CD4-positive, alpha-beta T cell treated with Interleukin-6 for 4 hours (primary cell): ENCODE results near the gene LLGL2.
"Not testable (repeated sequence)": the region's sequence is repeated elsewhere in the genome, so short reads cannot be mapped to it uniquely, and the experiment has no call there.

Source experiments
- DNase-seq: peaks from one replicate; pipeline ENCODE4 v3.0.0-alpha.2; 2020; ENCODE audit warnings: mixed read lengths

Gene LLGL2

GRCh38 chr17:75507733-75508719 is 17.5 kb upstream of the LLGL2 start:
- no peak for DNase-seq

DNA sequence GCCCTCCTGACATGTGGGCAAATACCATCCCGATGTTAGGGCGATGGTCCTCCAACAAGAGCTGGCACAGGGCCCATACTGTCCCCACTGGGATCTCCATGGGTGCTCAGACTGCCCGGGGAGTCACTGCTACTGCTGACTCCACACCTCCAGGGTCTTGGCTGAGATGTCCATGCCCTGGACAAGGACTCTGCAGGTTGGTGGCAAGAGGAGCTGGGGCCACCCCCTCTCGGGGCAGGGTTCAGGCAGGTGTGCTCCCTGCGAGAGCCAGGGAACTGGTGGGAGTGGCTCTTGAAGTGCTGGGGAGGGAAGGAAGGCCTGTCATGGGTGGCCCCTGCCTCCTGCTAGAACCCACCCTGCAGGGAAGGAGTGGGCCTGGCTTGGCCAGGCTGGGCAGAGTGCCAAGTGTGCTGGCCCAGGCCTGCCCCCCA is 16.6 kb upstream of the LLGL2 start:
- DNase-seq = no peak

- no peak for DNase-seq
Measured at GRCh38 chr17:75509528-75510258, 15.8 kb upstream of the LLGL2 start.

GRCh38 chr17:75511270-75511609 is 14.3 kb upstream of the LLGL2 start:
- no peak for DNase-seq

GRCh38 chr17:75511610-75512575 is 13.6 kb upstream of the LLGL2 start:
- no peak for DNase-seq

GRCh38 chr17:75512926-75513640 is 12.4 kb upstream of the LLGL2 start:
- no peak for DNase-seq

DNA sequence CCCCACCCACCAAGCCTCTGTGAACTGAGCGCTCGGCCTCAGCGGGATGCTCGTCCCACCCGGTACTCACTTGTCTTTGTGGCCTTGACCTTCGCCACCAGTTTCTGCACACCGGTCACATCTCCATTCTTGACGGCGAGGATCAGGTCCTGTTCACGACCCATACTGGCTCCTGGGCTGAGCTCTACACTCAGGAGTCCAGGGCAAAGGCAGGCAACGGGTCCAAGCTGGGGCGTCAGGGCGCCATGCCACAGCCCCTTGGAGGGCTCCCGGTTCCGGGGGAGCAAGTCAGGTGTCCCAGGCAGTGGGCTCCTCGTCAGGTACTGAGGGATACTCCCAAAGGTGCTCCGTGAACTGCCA is 11.9 kb upstream of the LLGL2 start:
- DNase-seq = no peak

DNA sequence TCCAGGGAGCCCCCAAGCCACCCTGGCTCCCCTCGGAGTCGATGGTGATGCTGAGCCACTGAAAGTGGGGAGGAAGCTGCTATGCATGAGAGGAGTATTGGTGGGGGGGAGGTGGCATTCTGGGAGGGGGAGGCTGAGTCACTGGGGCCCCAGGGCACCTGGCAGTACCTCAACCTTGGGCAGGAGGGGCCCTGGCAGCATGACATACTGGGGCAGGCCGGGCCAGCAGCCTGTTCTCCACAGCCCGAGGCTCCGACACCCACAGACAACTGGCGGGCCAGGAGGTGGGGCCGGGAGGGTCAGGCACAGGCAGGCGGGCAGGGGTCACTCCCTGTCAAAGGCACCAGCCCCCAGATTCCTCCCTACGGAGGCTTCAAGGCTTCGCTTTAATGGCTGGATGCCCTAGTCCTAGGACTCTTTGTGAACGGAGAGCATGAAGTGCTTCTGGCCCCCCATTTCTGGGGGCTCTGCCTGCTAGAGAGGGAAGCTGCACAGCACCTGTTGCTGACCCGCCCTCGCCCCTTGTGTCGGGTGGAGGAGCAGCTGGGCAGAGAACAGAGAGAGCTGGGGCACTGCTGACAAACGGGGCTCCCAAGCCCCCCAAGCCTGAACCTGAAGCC is 11.1 kb upstream of the LLGL2 start:
- no peak for DNase-seq

DNA sequence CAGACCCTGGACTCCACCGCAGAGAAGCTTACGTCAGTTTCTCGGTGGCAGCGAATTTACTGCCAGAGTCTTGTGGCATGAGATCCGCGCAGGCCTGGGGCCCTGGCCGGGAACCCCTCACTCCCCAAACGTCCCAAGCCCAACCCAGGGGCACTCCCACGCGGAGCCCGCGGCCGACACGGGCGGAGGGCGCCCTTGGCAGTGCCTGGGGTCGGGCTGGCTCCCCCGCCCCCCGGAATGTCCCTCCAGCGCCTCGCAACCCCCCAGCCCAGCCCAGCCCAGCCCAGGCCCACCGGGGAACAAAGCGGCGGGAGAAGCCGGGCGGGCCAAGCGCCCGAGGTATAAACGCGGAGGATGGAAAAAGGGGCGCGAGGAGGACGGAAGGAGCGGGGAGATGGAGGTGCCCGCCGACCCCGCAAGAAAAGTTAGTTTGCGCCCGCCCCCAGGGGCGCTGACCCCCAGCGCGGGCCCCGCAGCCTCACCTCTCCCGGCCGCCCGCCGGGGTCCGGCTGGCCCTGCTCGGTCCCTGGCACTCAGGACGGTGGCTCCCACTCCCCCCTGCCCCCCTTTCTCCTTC is 10.5 kb upstream of the LLGL2 start:
- no peak for DNase-seq

GRCh38 chr17:75515496-75516254 is 9.8 kb upstream of the LLGL2 start, which contains the start of gene CASKIN2:
Gene CASKIN2, minus strand, starts transcription at chr17:75515537. Its CDS starts 1,733 bp downstream, at chr17:75513804.
- peak; percentile 82 for DNase-seq

GRCh38 chr17:75516255-75516618 is 9.3 kb upstream of the LLGL2 start, which contains the start of gene TSEN54:
Gene TSEN54, plus strand, starts transcription at chr17:75516528. Its CDS starts 33 bp downstream, at chr17:75516561.
- peak; percentile 98 for DNase-seq

- DNase-seq = peak; percentile 43
Measured at GRCh38 chr17:75516619-75517296, 8.7 kb upstream of the LLGL2 start.

DNA sequence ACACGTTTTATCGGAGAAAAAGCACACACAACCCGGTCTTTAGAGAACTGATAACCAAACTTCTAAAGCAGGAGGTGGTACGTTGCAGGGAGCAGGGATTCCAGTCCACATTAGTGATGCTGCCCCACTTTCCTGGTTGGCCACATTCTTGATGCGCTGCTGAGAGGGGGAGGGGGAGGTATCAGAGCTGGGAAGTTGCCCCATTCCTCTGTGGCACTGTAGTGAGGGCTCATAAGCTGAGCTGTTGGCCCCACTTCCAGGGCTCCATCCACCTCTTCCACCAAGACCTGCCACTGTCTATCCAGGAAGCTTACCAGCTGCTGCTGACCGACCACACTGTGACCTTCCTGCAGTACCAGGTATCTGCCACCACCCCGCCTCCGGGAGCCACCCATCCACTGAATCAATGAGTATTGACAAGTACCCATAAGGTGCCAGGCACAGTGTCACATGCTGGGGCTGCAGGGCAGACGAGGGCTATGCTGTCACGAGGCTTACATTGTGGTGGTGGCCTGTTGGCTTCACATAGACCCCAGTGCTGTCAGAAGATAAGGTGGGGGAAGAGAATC is 8.1 kb upstream of the LLGL2 start:
- peak; percentile 40 for DNase-seq

- peak; percentile 47 for DNase-seq
Measured at GRCh38 chr17:75518201-75518600, 7.3 kb upstream of the LLGL2 start.

- no peak for DNase-seq
Measured at GRCh38 chr17:75518983-75519537, 6.4 kb upstream of the LLGL2 start.

DNA sequence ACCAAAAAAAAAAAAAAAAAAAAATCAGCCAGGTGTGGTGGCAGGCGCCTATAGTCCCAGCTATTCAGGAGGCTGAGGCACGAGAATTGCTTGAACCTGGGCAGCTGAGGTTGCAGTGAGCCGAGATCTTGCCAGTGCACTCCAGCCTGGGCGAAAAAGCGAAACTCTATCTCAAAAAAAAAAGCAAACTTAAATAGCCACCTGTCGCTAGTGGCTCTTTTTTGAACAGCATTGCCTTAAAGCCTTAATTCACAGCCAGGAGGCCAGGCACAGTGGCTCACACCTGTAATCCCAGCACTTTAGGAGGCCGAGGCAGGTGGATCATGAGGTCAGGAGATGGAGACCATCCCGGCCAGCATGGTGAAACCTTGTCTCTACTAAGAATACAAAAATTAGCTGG is 5.1 kb upstream of the LLGL2 start:
- DNase-seq = not testable (repeated sequence)

DNA sequence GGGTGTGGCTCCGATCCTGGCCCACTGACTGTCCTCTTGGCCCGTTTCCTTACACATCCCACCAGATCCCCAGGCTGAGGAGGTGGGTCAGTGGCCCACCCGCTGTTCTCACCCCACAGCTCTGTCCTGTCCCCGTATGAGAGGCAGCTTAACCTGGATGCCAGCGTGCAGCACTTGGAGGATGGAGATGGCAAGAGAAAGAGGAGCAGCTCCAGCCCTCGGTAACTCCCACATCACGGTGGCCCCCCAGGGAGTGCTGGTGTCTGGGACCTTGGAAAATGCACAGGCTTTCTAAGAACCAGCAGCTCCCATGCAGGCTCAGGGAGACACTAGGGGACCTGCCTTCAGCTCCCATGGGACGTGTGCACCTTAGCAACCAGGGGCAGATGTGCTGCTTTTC is 4.2 kb upstream of the LLGL2 start:
- DNase-seq = no peak

GRCh38 chr17:75521951-75522727 is 3.4 kb upstream of the LLGL2 start:
- DNase-seq = no peak
